HCT116 (cell line): ENCODE results near the gene RRBP1.

Experiments used
- CEBPB ChIP-seq: IDR thresholded peaks from 2 replicates; pipeline ENCODE4 v1.6.1; 2012; ENCODE audit warnings: low read depth
- CTCF ChIP-seq, 3 experiments: fragments of 200-600 bp in 1 of 3; sonication (generic) in 1 of 3; IDR thresholded peaks in 2 of 3; conservative IDR thresholded peaks in 1 of 3; 2 replicates each; pipeline ENCODE4 v1.5.1; 2012 to 2017; ENCODE audit warnings: low read depth in 2 of 3, low read length in 2 of 3, antibody characterized with exemption in 1 of 3, borderline replicate concordance in 1 of 3, control low read depth in 1 of 3, mild to moderate bottlenecking in 1 of 3, mixed read lengths in 1 of 3, mixed run types in 1 of 3, moderate library complexity in 1 of 3; ENCODE audit not compliant: insufficient read depth in 1 of 3
- POLR2AphosphoS5 ChIP-seq: IDR thresholded peaks from 2 replicates; pipeline ENCODE4 v1.6.1; 2011; ENCODE audit warnings: mild to moderate bottlenecking, low read depth, low read length, moderate library complexity

- TF ChIP-seq CEBPB, result no peak
- TF ChIP-seq CTCF (IDR thresholded peaks at IDR 0.05 in 2 of 3, conservative IDR thresholded peaks at IDR 0.05 in 1 of 3; ENCODE audit: borderline replicate concordance in 1 of 3, insufficient read depth in 1 of 3, low read depth in 2 of 3, low read length in 2 of 3), result no peak
- no peak for TF ChIP-seq POLR2AphosphoS5
Observed at GRCh38 chr20:17731233-17731632, 49.2 kb upstream of the RRBP1 start.
